Measurements from ENCODE around the gene PDF.
A peak's percentile ranks its signal among the peaks of the same experiment; 100 is the strongest.

GRCh38 chr16:69329369-69330285, 761 bp downstream of the PDF start:
- no peak for TF ChIP-seq CTCF (IDR thresholded peaks at IDR 0.05; ENCODE audit: insufficient read depth, low read length)
- peak; percentile 47 for TF ChIP-seq POLR2AphosphoS5 (IDR thresholded peaks at IDR 0.05; ENCODE audit: low read depth)
- TF ChIP-seq GABPA (IDR thresholded peaks at IDR 0.05; ENCODE audit: low read depth) = no peak
- TF ChIP-seq REST (IDR thresholded peaks at IDR 0.05; ENCODE audit: insufficient replicate concordance, low read depth) = no peak
- TF ChIP-seq SPI1 (IDR thresholded peaks at IDR 0.05; ENCODE audit: borderline replicate concordance, low read depth) = no peak
